ENCODE measurements around the gene ANXA3.

Gene ANXA3

DNA sequence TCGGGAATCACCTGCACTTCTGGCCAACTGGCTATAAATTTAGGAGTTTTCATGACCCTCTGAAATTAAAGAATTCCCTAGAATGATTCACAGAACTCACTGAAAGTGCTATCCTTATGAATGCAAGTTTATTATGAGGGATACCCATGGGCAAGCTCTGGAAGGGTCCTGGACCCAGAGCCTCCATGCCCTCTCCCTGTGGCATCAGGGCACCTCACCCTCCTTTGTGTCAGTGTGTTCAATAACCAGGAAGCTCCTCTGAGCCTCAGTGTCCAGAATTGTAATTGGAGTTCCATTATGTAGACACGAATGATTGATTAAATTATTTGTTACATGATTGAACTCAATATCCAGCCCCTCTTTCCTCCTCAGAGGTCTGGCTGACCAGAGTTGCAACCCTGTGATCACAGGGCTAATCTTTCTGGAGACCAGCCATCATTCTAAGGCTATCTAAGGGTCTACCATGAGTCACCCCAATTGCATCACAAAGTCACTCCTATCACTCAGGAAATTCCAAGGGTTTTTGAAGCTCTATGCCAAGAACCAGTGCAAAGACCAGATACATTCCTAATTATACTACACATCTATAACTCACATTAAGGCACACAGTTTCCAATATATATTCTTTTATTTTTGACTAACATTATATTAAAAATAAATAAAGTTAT lies 8.9 kb downstream of the ANXA3 start:
- peak overlapping the region; percentile 93 for H2BK120ac ChIP-seq (ENCODE audit: insufficient read depth, low read length, poor library complexity)
- H3K18ac ChIP-seq (ENCODE audit: low read length): peak overlapping the region; percentile 60
- no CpG with 5 or more reads among the region's 2 CpGs for WGBS (ENCODE audit: extremely low coverage, insufficient coverage, insufficient read length)
- H3K4me1 ChIP-seq (ENCODE audit: control insufficient read depth in 1 of 2, insufficient read depth in 2 of 2, low read length in 2 of 2): peaks cover 25 to 33% of the 10 kb centered on the region in 2 experiments
- H3K36me3 ChIP-seq (ENCODE audit: control insufficient read depth in 1 of 2, insufficient read depth in 2 of 2, low read length in 2 of 2): peaks cover 4 to 7% of the 10 kb centered on the region in 2 experiments
- no peak overlapping the region for H3K4me2 ChIP-seq (ENCODE audit: low read length)
- no peak overlapping the region for H4K12ac ChIP-seq (ENCODE audit: low read depth, low read length)
- no peak overlapping the region for H2AFZ ChIP-seq (ENCODE audit: insufficient read depth, low read length, poor library complexity)
- H2BK5ac ChIP-seq (ENCODE audit: low read depth, low read length, poor library complexity): peak overlapping the region; percentile 91
- peak overlapping the region; percentile 69 for H2BK12ac ChIP-seq (ENCODE audit: low read length)
- H3K14ac ChIP-seq (ENCODE audit: low read length): peak overlapping the region; percentile 81
- no peak overlapping the region for H3K23ac ChIP-seq (ENCODE audit: low read length)
- H3K79me1 ChIP-seq (ENCODE audit: low read length): peaks cover 28% of the 10 kb centered on the region
- H3K27ac ChIP-seq (ENCODE audit: low read depth, low read length): peak overlapping the region; percentile 89
- peak overlapping the region; percentile 90 for H4K91ac ChIP-seq (ENCODE audit: low read depth, low read length)
- H3K9ac ChIP-seq (ENCODE audit: low read length): no peak overlapping the region
- H3K4me3 ChIP-seq (ENCODE audit: low read depth, low read length): no peak overlapping the region
- H3K27me3 ChIP-seq (ENCODE audit: insufficient read depth, low read length): no peaks in the 10 kb centered on the region
- H2AK5ac ChIP-seq (ENCODE audit: low read length): peak overlapping the region; percentile 95
- DNase-seq: peak; percentile 35 to 68
- H3K79me2 ChIP-seq (ENCODE audit: control insufficient read depth, insufficient read depth, low read length, poor library complexity): peaks cover 5% of the 10 kb centered on the region
- H3K9me3 ChIP-seq (ENCODE audit: insufficient read depth, low read depth, low read length): no peaks in the 10 kb centered on the region
- H4K8ac ChIP-seq (ENCODE audit: low read depth, low read length): peak overlapping the region; percentile 68
- H3K4ac ChIP-seq (ENCODE audit: low read depth, low read length): peak overlapping the region; percentile 81

DNA sequence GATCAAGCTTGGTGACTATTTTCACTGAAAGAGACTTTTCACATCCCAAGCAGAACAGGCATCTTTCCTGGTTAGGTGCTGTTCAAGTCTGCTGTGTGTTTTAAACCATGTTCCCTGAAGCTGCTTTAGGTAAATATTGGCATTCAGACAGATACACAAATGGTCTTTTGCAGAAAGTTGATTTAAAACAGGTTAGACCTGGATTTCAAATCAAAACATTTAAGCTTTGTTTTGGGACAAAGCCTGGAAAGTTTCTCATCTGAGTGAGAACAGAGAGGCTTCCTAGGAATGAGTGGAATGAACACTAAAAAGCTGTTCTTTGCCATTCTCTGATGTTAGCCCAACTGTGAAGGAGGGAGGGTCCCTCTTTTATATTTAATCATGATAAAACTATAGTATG lies 10.1 kb downstream of the ANXA3 start:
- Histone ChIP-seq H2AK5ac (ENCODE audit: low read length) (no peak overlapping the region), H3K14ac (ENCODE audit: low read length) (no peak overlapping the region), H2AFZ (ENCODE audit: insufficient read depth, low read length, poor library complexity) (no peak overlapping the region), H4K91ac (ENCODE audit: low read depth, low read length) (no peak overlapping the region), H3K4me1 (ENCODE audit: control insufficient read depth in 1 of 2, insufficient read depth in 2 of 2, low read length in 2 of 2) (peaks cover 29 to 36% of the 10 kb centered on the region in 2 experiments), H4K8ac (ENCODE audit: low read depth, low read length) (no peak overlapping the region), H3K9me3 (ENCODE audit: insufficient read depth, low read depth, low read length) (no peaks in the 10 kb centered on the region), H4K12ac (ENCODE audit: low read depth, low read length) (no peak overlapping the region), H2BK12ac (ENCODE audit: low read length) (no peak overlapping the region), H2BK120ac (ENCODE audit: insufficient read depth, low read length, poor library complexity) (no peak overlapping the region), H3K18ac (ENCODE audit: low read length) (no peak overlapping the region), H2BK5ac (ENCODE audit: low read depth, low read length, poor library complexity) (peak overlapping the region; percentile 98), H3K27me3 (ENCODE audit: insufficient read depth, low read length) (no peaks in the 10 kb centered on the region), H3K4ac (ENCODE audit: low read depth, low read length) (no peak overlapping the region), H3K79me1 (ENCODE audit: low read length) (peaks cover 30% of the 10 kb centered on the region), H3K4me2 (ENCODE audit: low read length) (no peak overlapping the region), H3K4me3 (ENCODE audit: low read depth, low read length) (no peak overlapping the region), H3K23ac (ENCODE audit: low read length) (no peak overlapping the region), H3K27ac (ENCODE audit: low read depth, low read length) (peak overlapping the region; percentile 99), H3K79me2 (ENCODE audit: control insufficient read depth, insufficient read depth, low read length, poor library complexity) (peaks cover 5% of the 10 kb centered on the region), H3K36me3 (ENCODE audit: control insufficient read depth in 1 of 2, insufficient read depth in 2 of 2, low read length in 2 of 2) (peaks cover 0 to 4% of the 10 kb centered on the region in 2 experiments), H3K9ac (ENCODE audit: low read length) (no peak overlapping the region)
- DNase-seq: peak in 1 of 2 donors; percentile 29

DNA sequence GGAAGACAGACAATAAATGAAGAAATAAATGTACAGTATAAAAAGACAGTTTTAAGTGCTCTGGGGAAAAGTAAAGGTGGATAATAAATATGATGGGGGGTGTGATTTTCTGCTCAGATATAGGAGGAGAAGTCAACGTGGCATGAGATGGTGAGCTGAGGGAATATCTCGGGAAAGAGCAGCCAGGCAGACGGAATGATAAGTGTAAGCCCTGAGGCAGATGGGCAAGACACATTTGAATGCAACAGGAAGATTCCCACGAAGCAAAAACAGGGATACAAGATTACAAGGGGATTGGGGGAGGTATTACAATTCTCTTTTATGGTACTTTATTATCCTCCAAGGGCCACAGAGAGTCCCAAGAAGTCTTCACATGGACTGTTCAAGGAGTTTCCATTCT lies 11.1 kb downstream of the ANXA3 start:
- H3K27me3 ChIP-seq (ENCODE audit: insufficient read depth, low read length): no peaks in the 10 kb centered on the region
- peak overlapping the region; percentile 76 for H3K27ac ChIP-seq (ENCODE audit: low read depth, low read length)
- H3K9ac ChIP-seq (ENCODE audit: low read length): no peak overlapping the region
- H3K4me1 ChIP-seq (ENCODE audit: control insufficient read depth in 1 of 2, insufficient read depth in 2 of 2, low read length in 2 of 2): peaks cover 28 to 35% of the 10 kb centered on the region in 2 experiments
- H2AK5ac ChIP-seq (ENCODE audit: low read length): no peak overlapping the region
- no peak overlapping the region for H3K4me2 ChIP-seq (ENCODE audit: low read length)
- H2BK12ac ChIP-seq (ENCODE audit: low read length): no peak overlapping the region
- no peak overlapping the region for H2BK5ac ChIP-seq (ENCODE audit: low read depth, low read length, poor library complexity)
- DNase-seq: no peak
- H3K14ac ChIP-seq (ENCODE audit: low read length): no peak overlapping the region
- peaks cover 7% of the 10 kb centered on the region for H3K79me2 ChIP-seq (ENCODE audit: control insufficient read depth, insufficient read depth, low read length, poor library complexity)
- WGBS (ENCODE audit: extremely low coverage, insufficient coverage, insufficient read length): no CpG with 5 or more reads among the region's 4 CpGs
- no peak overlapping the region for H3K4ac ChIP-seq (ENCODE audit: low read depth, low read length)
- no peak overlapping the region for H4K8ac ChIP-seq (ENCODE audit: low read depth, low read length)
- H4K91ac ChIP-seq (ENCODE audit: low read depth, low read length): no peak overlapping the region
- peaks cover 33% of the 10 kb centered on the region for H3K79me1 ChIP-seq (ENCODE audit: low read length)
- H4K12ac ChIP-seq (ENCODE audit: low read depth, low read length): no peak overlapping the region
- H3K9me3 ChIP-seq (ENCODE audit: insufficient read depth, low read depth, low read length): no peaks in the 10 kb centered on the region
- peaks cover 0 to 4% of the 10 kb centered on the region in 2 experiments for H3K36me3 ChIP-seq (ENCODE audit: control insufficient read depth in 1 of 2, insufficient read depth in 2 of 2, low read length in 2 of 2)
- no peak overlapping the region for H2AFZ ChIP-seq (ENCODE audit: insufficient read depth, low read length, poor library complexity)
- H3K18ac ChIP-seq (ENCODE audit: low read length): no peak overlapping the region
- H3K23ac ChIP-seq (ENCODE audit: low read length): no peak overlapping the region
- H3K4me3 ChIP-seq (ENCODE audit: low read depth, low read length): no peak overlapping the region
- H2BK120ac ChIP-seq (ENCODE audit: insufficient read depth, low read length, poor library complexity): peak overlapping the region; percentile 4

DNA sequence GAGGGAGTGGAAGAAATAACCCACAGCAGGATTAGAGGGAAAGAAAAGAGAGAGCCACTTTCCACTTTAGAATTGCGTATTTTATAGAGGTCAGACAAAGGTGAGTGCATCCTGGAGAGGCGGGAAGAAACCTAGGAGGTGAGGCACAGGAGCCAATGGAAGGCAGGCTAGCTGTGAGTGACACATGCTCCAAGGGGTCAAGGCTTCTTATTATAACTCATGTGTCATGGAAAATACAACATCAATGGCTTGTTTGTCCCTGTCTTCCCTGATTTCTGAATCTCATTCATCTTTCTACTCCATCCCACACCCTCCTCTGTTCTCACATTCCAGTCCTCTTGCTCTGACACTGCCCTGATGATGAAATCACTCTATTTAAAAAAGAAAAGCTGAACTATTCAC lies 14.4 kb downstream of the ANXA3 start:
- no peak overlapping the region for H3K23ac ChIP-seq (ENCODE audit: low read length)
- no peak overlapping the region for H3K4me2 ChIP-seq (ENCODE audit: low read length)
- no peak overlapping the region for H2AK5ac ChIP-seq (ENCODE audit: low read length)
- no peak overlapping the region for H3K18ac ChIP-seq (ENCODE audit: low read length)
- no peak overlapping the region for H2BK120ac ChIP-seq (ENCODE audit: insufficient read depth, low read length, poor library complexity)
- peak overlapping the region; percentile 86 for H3K27ac ChIP-seq (ENCODE audit: low read depth, low read length)
- WGBS (ENCODE audit: extremely low coverage, insufficient coverage, insufficient read length): no CpG with 5 or more reads among the region's 2 CpGs
- H2AFZ ChIP-seq (ENCODE audit: insufficient read depth, low read length, poor library complexity): no peak overlapping the region
- H3K79me1 ChIP-seq (ENCODE audit: low read length): peaks cover 31% of the 10 kb centered on the region
- peaks cover 7% of the 10 kb centered on the region for H3K79me2 ChIP-seq (ENCODE audit: control insufficient read depth, insufficient read depth, low read length, poor library complexity)
- no peak overlapping the region for H4K12ac ChIP-seq (ENCODE audit: low read depth, low read length)
- H2BK5ac ChIP-seq (ENCODE audit: low read depth, low read length, poor library complexity): no peak overlapping the region
- peak overlapping the region; percentile 8 for H2BK12ac ChIP-seq (ENCODE audit: low read length)
- peaks cover 27 to 38% of the 10 kb centered on the region in 2 experiments for H3K4me1 ChIP-seq (ENCODE audit: control insufficient read depth in 1 of 2, insufficient read depth in 2 of 2, low read length in 2 of 2)
- no peak overlapping the region for H3K14ac ChIP-seq (ENCODE audit: low read length)
- no peak overlapping the region for H4K91ac ChIP-seq (ENCODE audit: low read depth, low read length)
- no peaks in the 10 kb centered on the region for H3K27me3 ChIP-seq (ENCODE audit: insufficient read depth, low read length)
- H4K8ac ChIP-seq (ENCODE audit: low read depth, low read length): no peak overlapping the region
- no peak overlapping the region for H3K4me3 ChIP-seq (ENCODE audit: low read depth, low read length)
- H3K36me3 ChIP-seq (ENCODE audit: control insufficient read depth in 1 of 2, insufficient read depth in 2 of 2, low read length in 2 of 2): peaks cover 2% of the 10 kb centered on the region in 2 experiments
- no peaks in the 10 kb centered on the region for H3K9me3 ChIP-seq (ENCODE audit: insufficient read depth, low read depth, low read length)
- peak; percentile 4 to 57 for DNase-seq
- no peak overlapping the region for H3K9ac ChIP-seq (ENCODE audit: low read length)
- no peak overlapping the region for H3K4ac ChIP-seq (ENCODE audit: low read depth, low read length)

Data from trophoblast cell (in vitro differentiated cells and primary cell).